Measurements from ENCODE around the gene SMIM20.
A peak's percentile ranks its signal among the peaks of the same experiment; 100 is the strongest.

Gene SMIM20

DNA sequence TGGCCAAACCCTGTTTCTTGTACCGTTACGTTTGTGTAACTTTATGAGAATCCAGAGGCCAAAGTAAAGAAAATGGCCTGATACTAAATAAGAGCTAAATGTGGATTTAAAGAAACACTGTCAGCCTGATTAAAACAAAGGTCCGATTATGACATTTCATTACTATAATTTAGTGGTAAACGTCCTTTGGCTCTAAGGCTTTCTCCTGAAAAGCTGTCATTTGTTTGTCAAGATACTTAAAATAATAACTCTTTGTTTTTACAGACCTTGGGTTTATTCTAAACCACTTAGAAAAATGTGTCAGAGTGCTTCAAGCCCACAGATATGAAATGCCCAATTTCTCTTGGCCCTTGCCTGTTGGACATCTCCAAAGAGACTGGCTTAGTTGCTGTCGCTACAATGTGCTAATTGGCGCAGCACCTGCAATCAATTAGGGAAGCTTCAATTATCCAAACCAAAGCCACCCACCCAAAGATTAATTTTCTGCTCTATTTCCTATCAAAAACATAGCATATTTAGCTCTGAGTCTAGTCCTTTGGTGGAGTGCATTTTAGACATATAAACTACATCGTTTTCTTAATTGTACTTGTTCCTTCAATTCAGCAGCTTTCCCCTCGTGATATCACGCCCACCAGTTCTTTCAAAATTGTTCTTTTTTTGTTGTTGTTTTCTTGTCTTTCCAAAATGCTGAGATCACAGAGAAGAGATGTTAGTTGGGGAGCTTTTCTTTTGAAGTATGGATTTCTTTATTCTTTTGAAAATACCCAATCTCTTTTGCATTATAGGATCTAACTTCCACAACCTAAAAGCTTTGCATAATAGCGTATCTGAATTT, 13.6 kb downstream of the SMIM20 start:
- Histone ChIP-seq H3K4me2 (peak overlapping the region in 6 of 11 experiments; percentile 59 to 81 (median 68); a peak in 10 of 22 replicates), H3K27ac (peak overlapping the region in 4 of 11 experiments; percentile 41 to 75 (median 62); a peak in 4 of 22 replicates), H3K9me3 (replicated peaks in 1 of 11) (no peaks in the 10 kb centered on the region), H3K9ac (peak overlapping the region in 1 of 11 experiments; percentile 9; a peak in 1 of 22 replicates), H4K20me1 (no peaks in the 10 kb centered on the region), H3K27me3 (no peaks in the 10 kb centered on the region), H3K4me3 (no peak overlapping the region), H3K36me3 (peaks cover 0 to 18% (median 5%) of the 10 kb centered on the region in 11 experiments; a peak in 9 of 22 replicates), H3K4me1 (peaks cover 0 to 71% (median 17%) of the 10 kb centered on the region in 10 experiments; a peak in 14 of 20 replicates)
- TF ChIP-seq Cebpa-rat (IDR thresholded peaks at IDR 0.05), result no peak

DNA sequence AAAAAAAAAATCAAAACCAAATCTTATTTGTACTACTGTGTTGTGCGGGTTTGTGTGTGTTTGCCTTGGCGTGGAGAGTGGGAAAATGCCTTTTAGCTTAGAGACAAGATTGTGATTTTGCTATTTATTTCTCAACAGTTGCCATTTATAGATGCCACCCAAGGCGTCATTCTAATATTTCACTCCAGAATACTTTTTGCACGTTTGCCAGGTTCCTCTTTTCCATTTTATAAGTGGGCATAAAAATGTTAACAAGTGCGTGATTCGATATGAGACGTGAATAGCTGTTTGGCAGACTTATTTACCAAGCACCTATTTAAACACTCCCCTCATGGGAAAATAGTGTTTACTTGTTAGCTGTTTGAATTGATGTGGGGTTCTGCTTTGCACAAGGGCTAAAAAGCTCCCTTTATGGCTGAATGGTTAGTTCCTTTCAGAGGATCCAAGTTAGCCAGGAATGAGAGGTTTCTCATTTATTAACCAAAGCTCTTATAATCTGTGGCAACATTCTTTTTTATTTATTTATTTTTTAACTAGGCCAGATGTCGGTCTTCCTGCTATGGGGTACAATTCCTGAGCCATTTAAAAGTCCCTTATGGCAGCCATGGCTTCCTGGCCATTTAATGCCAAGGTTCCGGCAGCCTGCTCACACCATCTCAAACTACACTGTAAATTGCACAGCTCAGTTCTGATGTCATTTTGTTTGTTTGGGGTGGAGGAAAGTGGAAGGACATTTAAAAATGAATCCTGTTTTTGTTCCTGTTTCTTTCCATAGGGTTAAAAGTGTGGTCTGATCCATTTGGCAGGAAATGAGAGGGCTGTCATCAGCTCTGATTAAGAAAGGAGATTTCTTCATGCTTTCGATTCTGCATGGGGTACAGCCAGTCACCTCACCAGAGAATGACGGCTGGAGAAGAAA, 14.6 kb downstream of the SMIM20 start:
- H3K4me3 ChIP-seq, result no peak overlapping the region
- peak overlapping the region in 7 of 11 experiments; percentile 29 to 75 (median 49); a peak in 11 of 22 replicates for H3K27ac ChIP-seq
- peak overlapping the region in 8 of 11 experiments; percentile 18 to 81 (median 61); a peak in 15 of 22 replicates for H3K4me2 ChIP-seq

DNA sequence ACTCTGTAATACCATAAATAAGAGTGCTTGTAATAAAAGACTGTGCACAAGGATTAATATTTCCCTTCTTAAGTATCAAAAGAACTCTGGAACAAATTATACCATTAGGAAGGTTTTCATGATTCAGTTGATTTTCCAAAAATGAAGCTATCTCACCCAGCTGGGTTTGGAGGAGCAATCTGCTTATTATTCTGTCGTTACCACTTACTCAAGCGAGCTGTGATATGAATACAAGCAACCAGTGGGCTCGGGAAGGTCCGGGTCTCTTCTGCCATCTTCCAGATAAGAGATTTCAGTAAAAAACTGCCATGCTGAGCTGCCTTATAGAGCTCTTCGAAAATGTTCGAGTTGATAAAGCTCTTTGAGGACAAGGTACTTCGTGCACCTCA, 15.3 kb downstream of the SMIM20 start:
- Histone ChIP-seq H3K4me1 (peaks cover 0 to 71% (median 17%) of the 10 kb centered on the region in 10 experiments; a peak in 14 of 20 replicates), H3K4me3 (no peak overlapping the region), H3K27me3 (no peaks in the 10 kb centered on the region), H4K20me1 (no peaks in the 10 kb centered on the region), H3K27ac (peak overlapping the region in 6 of 11 experiments; percentile 29 to 75 (median 55); a peak in 12 of 22 replicates), H3K9ac (peak overlapping the region in 3 of 11 experiments; percentile 13 to 54 (median 38); a peak in 5 of 22 replicates), H3K4me2 (peak overlapping the region in 8 of 11 experiments; percentile 18 to 81 (median 61); a peak in 14 of 22 replicates), H3K9me3 (replicated peaks in 1 of 11) (no peaks in the 10 kb centered on the region), H3K36me3 (peaks cover 0 to 15% (median 0%) of the 10 kb centered on the region in 11 experiments; a peak in 3 of 22 replicates)
- no peak for TF ChIP-seq Cebpa-rat (IDR thresholded peaks at IDR 0.05)

More for the DNA sequence above, 14.6 kb downstream of the SMIM20 start:
- peak overlapping the region in 5 of 11 experiments; percentile 5 to 54 (median 32); a peak in 6 of 22 replicates for H3K9ac ChIP-seq
- no peak for TF ChIP-seq Cebpa-rat (IDR thresholded peaks at IDR 0.05)
- no peaks in the 10 kb centered on the region for H3K9me3 ChIP-seq (replicated peaks in 1 of 11)
- H3K27me3 ChIP-seq, result no peaks in the 10 kb centered on the region
- H4K20me1 ChIP-seq, result no peaks in the 10 kb centered on the region
- H3K4me1 ChIP-seq, result peaks cover 0 to 71% (median 17%) of the 10 kb centered on the region in 10 experiments; a peak in 14 of 20 replicates
- H3K36me3 ChIP-seq, result peaks cover 0 to 15% (median 0%) of the 10 kb centered on the region in 11 experiments; a peak in 3 of 22 replicates

DNA sequence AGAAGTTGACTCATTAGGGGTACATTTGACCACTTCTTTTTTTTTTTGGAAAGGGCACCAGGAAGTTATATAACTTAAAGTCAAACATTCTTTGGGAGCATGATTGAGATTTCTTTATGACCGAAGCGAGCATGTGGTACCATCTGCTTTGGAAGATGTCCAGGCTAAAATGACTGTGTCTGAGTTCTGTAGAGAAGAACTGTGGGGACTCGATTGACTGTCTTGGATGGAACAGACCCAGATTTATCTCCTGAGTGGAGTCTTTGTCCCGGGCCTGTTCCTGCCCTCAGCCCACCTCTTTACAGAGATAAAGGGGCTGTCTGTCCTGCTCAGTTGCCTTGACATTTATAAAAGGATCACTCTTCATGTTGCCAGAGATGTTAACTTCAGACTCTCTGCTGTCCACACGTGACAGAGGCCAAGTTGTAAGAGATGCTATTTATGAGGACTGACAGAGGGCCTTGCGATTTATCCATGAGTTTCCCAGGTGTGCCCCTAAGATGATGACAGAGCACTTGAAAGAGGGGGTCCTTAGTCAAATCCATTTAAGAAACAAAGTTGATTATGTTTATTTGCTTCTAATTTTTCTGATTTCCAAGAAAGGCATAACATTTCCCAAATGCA, 16.8 kb downstream of the SMIM20 start:
- Histone ChIP-seq H3K27me3 (no peaks in the 10 kb centered on the region), H3K9ac (no peak overlapping the region), H3K4me2 (peak overlapping the region in 2 of 11 experiments; percentile 24 to 29; a peak in 3 of 22 replicates), H3K4me1 (peaks cover 0 to 66% (median 17%) of the 10 kb centered on the region in 10 experiments; a peak in 14 of 20 replicates), H3K36me3 (peaks cover 0 to 15% (median 0%) of the 10 kb centered on the region in 11 experiments; a peak in 3 of 22 replicates), H4K20me1 (no peaks in the 10 kb centered on the region), H3K27ac (0 out of 22 replicates have a peak overlapping the region, but pooled peaks of 1 of the 11 experiments have one; percentile 1), H3K9me3 (replicated peaks in 1 of 11) (no peaks in the 10 kb centered on the region), H3K4me3 (no peak overlapping the region)
- TF ChIP-seq Cebpa-rat (IDR thresholded peaks at IDR 0.05), result no peak

- Histone ChIP-seq H4K20me1 (no peaks in the 10 kb centered on the region), H3K9me3 (replicated peaks in 1 of 11) (peaks cover 0 to 33% (median 16%) of the 10 kb centered on the region in 11 experiments; a peak in 12 of 22 replicates), H3K4me1 (peaks cover 0 to 33% (median 9%) of the 10 kb centered on the region in 10 experiments; a peak in 10 of 20 replicates), H3K27ac (no peak overlapping the region), H3K27me3 (no peaks in the 10 kb centered on the region), H3K4me3 (no peak overlapping the region), H3K4me2 (peak overlapping the region in 6 of 11 experiments; percentile 1 to 36 (median 10); a peak in 6 of 22 replicates), H3K36me3 (no peaks in the 10 kb centered on the region), H3K9ac (no peak overlapping the region)
- TF ChIP-seq Cebpa-rat (IDR thresholded peaks at IDR 0.05), result no peak
These were observed 22.7 kb downstream of the SMIM20 start for GRCh38 chr4:25936696-25937095.

DNA sequence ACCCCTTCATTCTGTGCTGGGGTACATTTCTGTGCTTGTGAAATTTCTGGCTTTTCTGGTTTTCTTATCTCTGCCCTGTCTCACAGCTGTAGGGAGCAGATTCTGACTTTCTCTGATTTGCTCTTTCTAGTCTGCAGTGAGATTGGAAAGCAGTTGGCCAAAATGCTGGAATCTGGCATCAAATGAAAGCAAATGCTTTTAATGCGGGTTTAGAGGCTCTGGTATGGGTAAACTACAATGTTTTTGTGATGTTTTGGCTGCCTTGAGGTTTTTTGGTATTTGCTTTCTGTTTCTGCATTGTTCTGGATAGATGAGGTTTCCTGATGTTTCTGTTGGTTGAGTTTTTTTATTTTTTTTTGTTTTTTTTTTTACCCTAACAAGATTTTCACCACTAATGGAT, 23.8 kb downstream of the SMIM20 start:
- peak overlapping the region in 1 of 11 experiments; percentile 24; a peak in 2 of 22 replicates for H3K4me2 ChIP-seq
- H3K9me3 ChIP-seq (replicated peaks in 1 of 11), result peaks cover 0 to 33% (median 16%) of the 10 kb centered on the region in 11 experiments; a peak in 12 of 22 replicates
- no peaks in the 10 kb centered on the region for H3K27me3 ChIP-seq
- H4K20me1 ChIP-seq, result no peaks in the 10 kb centered on the region
- TF ChIP-seq Cebpa-rat (IDR thresholded peaks at IDR 0.05), result no peak
- peak overlapping the region in 3 of 11 experiments; percentile 5 to 36 (median 24); a peak in 3 of 22 replicates for H3K27ac ChIP-seq
- H3K4me1 ChIP-seq, result peaks cover 0 to 28% (median 9%) of the 10 kb centered on the region in 10 experiments; a peak in 10 of 20 replicates
- H3K4me3 ChIP-seq, result no peak overlapping the region
- 0 out of 22 replicates have a peak overlapping the region, but pooled peaks of 1 of the 11 experiments have one; percentile 4 for H3K9ac ChIP-seq
- H3K36me3 ChIP-seq, result no peaks in the 10 kb centered on the region

GRCh38 chr4:25938366-25938765, 24.3 kb downstream of the SMIM20 start:
- H3K4me2 ChIP-seq, result peak overlapping the region in 3 of 11 experiments; percentile 8 to 27 (median 19); a peak in 7 of 22 replicates
- H3K9me3 ChIP-seq (replicated peaks in 1 of 11), result peaks cover 0 to 33% (median 16%) of the 10 kb centered on the region in 11 experiments; a peak in 12 of 22 replicates
- no peak overlapping the region for H3K9ac ChIP-seq
- H3K27me3 ChIP-seq, result no peaks in the 10 kb centered on the region
- no peak for TF ChIP-seq Cebpa-rat (IDR thresholded peaks at IDR 0.05)
- H4K20me1 ChIP-seq, result no peaks in the 10 kb centered on the region
- no peak overlapping the region for H3K4me3 ChIP-seq
- H3K27ac ChIP-seq, result peak overlapping the region in 7 of 11 experiments; percentile 2 to 36 (median 22); a peak in 6 of 22 replicates
- H3K4me1 ChIP-seq, result peaks cover 0 to 28% (median 9%) of the 10 kb centered on the region in 10 experiments; a peak in 10 of 20 replicates
- H3K36me3 ChIP-seq, result no peaks in the 10 kb centered on the region

Data from BLaER1 treated with 17β-estradiol and CSF1 and Interleukin-3, amounts not matched to agents 10 nM and 100 nM (cell line).